HEK293 (cell line): ENCODE measurements around the gene CACNB2.

ENCODE experiments used
- CTCF ChIA-PET: fragments of 350-600 bp; formaldehyde crosslinking; extraction: SDS; loops from one replicate; lab custom pipeline; 2021; ENCODE audit warnings: antibody characterized with exemption; lab: Yijun Ruan, JAX
- POLR2A ChIA-PET: fragments of 300-600 bp; formaldehyde crosslinking; extraction: SDS; loops from one replicate; lab custom pipeline; 2020; ENCODE audit warnings: antibody characterized with exemption, inconsistent platforms; lab: Yijun Ruan, JAX
- H3K27ac ChIP-seq: fragments of 200-500 bp; sonication (Bioruptor generic); 2 replicates; pipeline ENCODE4 v1.5.1; 2014; ENCODE audit warnings: low read depth, low read length, control low read depth, inconsistent platforms; ENCODE audit errors: extremely low read depth
- H3K36me3 ChIP-seq, 2 experiments: fragments of 200-500 bp in 1 of 2; sonication (Bioruptor generic) in 1 of 2; 1 replicate in 1 of 2; 2 replicates in 1 of 2; pipeline ENCODE4 v1.5.1; 2014 to 2017; ENCODE audit warnings: inconsistent platforms in 2 of 2, low read length in 2 of 2; ENCODE audit not compliant: control insufficient read depth in 2 of 2, insufficient read depth in 1 of 2
- H3K4me1 ChIP-seq: fragments of 200-500 bp; sonication (Bioruptor generic); 2 replicates; pipeline ENCODE4 v1.5.1; 2014; ENCODE audit warnings: mild to moderate bottlenecking, low read length, inconsistent platforms; ENCODE audit not compliant: control insufficient read depth, insufficient read depth
- H3K4me3 ChIP-seq: 2 replicates; pipeline ENCODE4 v1.5.1; 2011; ENCODE audit warnings: low read depth, mild to moderate bottlenecking, control low read depth, low read length, moderate library complexity
- H3K9me3 ChIP-seq: fragments of 200-500 bp; sonication (Bioruptor generic); 2 replicates; pipeline ENCODE4 v1.5.1; 2014; ENCODE audit warnings: low read depth, low read length, inconsistent platforms; ENCODE audit not compliant: control insufficient read depth, insufficient read depth
- GLIS1 ChIP-seq: fragments of 450-650 bp; formaldehyde crosslinking; IDR thresholded peaks from 2 replicates; pipeline ENCODE4 v1.5.1; 2016; ENCODE audit warnings: missing biosample characterization, missing genetic modification characterization
- HOXA7 ChIP-seq: sonication (generic); formaldehyde crosslinking; IDR thresholded peaks from 2 replicates; pipeline ENCODE4 v1.8.1; 2022; ENCODE audit warnings: missing genetic modification reagents, borderline replicate concordance
- HOXC10 ChIP-seq: sonication (generic); formaldehyde crosslinking; IDR thresholded peaks from 2 replicates; pipeline ENCODE4 v1.8.1; 2023; ENCODE audit warnings: mild to moderate bottlenecking, missing genetic modification reagents
- SCRT1 ChIP-seq: fragments of 450-650 bp; formaldehyde crosslinking; IDR thresholded peaks from 2 replicates; pipeline ENCODE4 v1.5.1; 2016; ENCODE audit warnings: missing biosample characterization, missing genetic modification characterization, borderline replicate concordance
- ZBTB7A ChIP-seq: fragments of 450-650 bp; formaldehyde crosslinking; IDR thresholded peaks from 2 replicates; pipeline ENCODE4 v1.5.1; 2016; ENCODE audit warnings: low read depth, missing biosample characterization, missing genetic modification characterization
- ZFP69B ChIP-seq: fragments of 450-650 bp; formaldehyde crosslinking; IDR thresholded peaks from 2 replicates; pipeline ENCODE4 v1.5.1; 2016; ENCODE audit warnings: missing biosample characterization, missing genetic modification characterization
- ZNF10 ChIP-seq: fragments of 450-650 bp; formaldehyde crosslinking; IDR thresholded peaks from 2 replicates; pipeline ENCODE4 v1.5.1; 2017; ENCODE audit warnings: missing biosample characterization, missing genetic modification characterization
- ZNF514 ChIP-seq: fragments of 450-650 bp; formaldehyde crosslinking; IDR thresholded peaks from 2 replicates; pipeline ENCODE4 v1.5.1; 2016; ENCODE audit warnings: missing biosample characterization, missing genetic modification characterization
- ZNF530 ChIP-seq: fragments of 450-650 bp; formaldehyde crosslinking; IDR thresholded peaks from 2 replicates; pipeline ENCODE4 v1.5.1; 2016; ENCODE audit warnings: low read depth, missing biosample characterization, missing genetic modification characterization
- ZNF560 ChIP-seq: fragments of 450-650 bp; formaldehyde crosslinking; IDR thresholded peaks from 2 replicates; pipeline ENCODE4 v1.5.1; 2017; ENCODE audit warnings: missing biosample characterization, missing genetic modification characterization, borderline replicate concordance
- ZNF664 ChIP-seq: fragments of 450-650 bp; formaldehyde crosslinking; IDR thresholded peaks from 2 replicates; pipeline ENCODE4 v1.5.1; 2016; ENCODE audit warnings: missing biosample characterization, missing genetic modification characterization
- ZNF701 ChIP-seq: fragments of 450-650 bp; formaldehyde crosslinking; IDR thresholded peaks from 2 replicates; pipeline ENCODE4 v1.5.1; 2016; ENCODE audit warnings: missing biosample characterization, missing genetic modification characterization
- ZNF707 ChIP-seq: fragments of 450-650 bp; formaldehyde crosslinking; IDR thresholded peaks from 2 replicates; pipeline ENCODE4 v1.5.1; 2016; ENCODE audit warnings: missing biosample characterization, missing genetic modification characterization
- ZNF785 ChIP-seq: fragments of 450-650 bp; formaldehyde crosslinking; IDR thresholded peaks from 2 replicates; pipeline ENCODE4 v1.5.1; 2016; ENCODE audit warnings: missing biosample characterization, missing genetic modification characterization
- ZNF791 ChIP-seq: fragments of 450-650 bp; formaldehyde crosslinking; IDR thresholded peaks from 2 replicates; pipeline ENCODE4 v1.5.1; 2016; ENCODE audit warnings: missing biosample characterization, missing genetic modification characterization
- ZNF830 ChIP-seq: fragments of 450-650 bp; IDR thresholded peaks from 2 replicates; pipeline ENCODE4 v1.5.0; 2018; ENCODE audit warnings: missing biosample characterization, missing genetic modification characterization, low read depth, mild to moderate bottlenecking, moderate library complexity
- ZNF843 ChIP-seq: fragments of 450-650 bp; formaldehyde crosslinking; IDR thresholded peaks from 2 replicates; pipeline ENCODE4 v1.5.1; 2016; ENCODE audit warnings: missing biosample characterization, missing genetic modification characterization
- TF ChIP-seq, protein P1 (sequence below): sonication (generic); formaldehyde crosslinking; IDR thresholded peaks from 2 replicates; pipeline ENCODE4 v1.8.1; 2022; ENCODE audit warnings: mild to moderate bottlenecking, moderate library complexity, missing genetic modification reagents
- TF ChIP-seq, protein P2 (sequence below): fragments of 450-650 bp; formaldehyde crosslinking; IDR thresholded peaks from 2 replicates; pipeline ENCODE4 v1.5.1; 2016; ENCODE audit warnings: missing biosample characterization, missing genetic modification characterization
- TF ChIP-seq, protein P3 (sequence below): fragments of 450-650 bp; formaldehyde crosslinking; IDR thresholded peaks from 2 replicates; pipeline ENCODE4 v1.5.1; 2016; ENCODE audit warnings: missing biosample characterization, missing genetic modification characterization, borderline replicate concordance
- TF ChIP-seq, protein P4 (sequence below): fragments of 450-650 bp; formaldehyde crosslinking; IDR thresholded peaks from 2 replicates; pipeline ENCODE4 v1.5.1; 2016; ENCODE audit warnings: missing biosample characterization, missing genetic modification characterization
- TF ChIP-seq, protein P5 (sequence below): fragments of 450-650 bp; formaldehyde crosslinking; IDR thresholded peaks from 2 replicates; pipeline ENCODE4 v1.5.1; 2017; ENCODE audit warnings: missing biosample characterization, missing genetic modification characterization
- TF ChIP-seq, protein P6 (sequence below): IDR thresholded peaks from 2 replicates; pipeline ENCODE4 v1.6.1; 2011; ENCODE audit warnings: mild to moderate bottlenecking, low read depth, low read length, borderline replicate concordance
- TF ChIP-seq, protein P7 (sequence below): fragments of 450-650 bp; formaldehyde crosslinking; IDR thresholded peaks from 2 replicates; pipeline ENCODE4 v1.5.1; 2017; ENCODE audit warnings: missing biosample characterization, missing genetic modification characterization

Gene CACNB2

DNA sequence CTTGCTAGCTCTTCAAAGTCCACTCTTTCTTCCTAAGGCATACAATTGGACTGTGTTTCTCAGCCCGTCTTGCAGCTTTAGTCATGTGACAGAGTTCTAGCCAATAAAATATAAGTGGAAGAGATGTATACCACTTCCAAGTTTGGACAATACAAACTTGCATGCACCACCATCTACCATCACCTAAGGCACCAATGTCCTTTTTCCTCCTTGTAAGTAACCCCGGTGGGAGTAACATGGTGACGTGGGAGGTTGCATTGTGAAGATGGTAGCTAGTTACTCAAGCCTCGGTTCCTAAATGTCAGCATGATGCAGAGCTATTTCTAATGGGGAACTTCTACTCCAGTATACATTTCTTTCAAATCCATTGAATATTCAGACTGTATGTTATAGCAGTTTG is 5.3 kb upstream of the CACNB2 start:
- CTCF ChIA-PET, result no interaction called here
- H3K9me3 ChIP-seq, result no peaks in the 10 kb centered on the region
- POLR2A ChIA-PET, result no interaction called here
- H3K4me1 ChIP-seq, result no peaks in the 10 kb centered on the region
- TF ChIP-seq, protein P1, sequence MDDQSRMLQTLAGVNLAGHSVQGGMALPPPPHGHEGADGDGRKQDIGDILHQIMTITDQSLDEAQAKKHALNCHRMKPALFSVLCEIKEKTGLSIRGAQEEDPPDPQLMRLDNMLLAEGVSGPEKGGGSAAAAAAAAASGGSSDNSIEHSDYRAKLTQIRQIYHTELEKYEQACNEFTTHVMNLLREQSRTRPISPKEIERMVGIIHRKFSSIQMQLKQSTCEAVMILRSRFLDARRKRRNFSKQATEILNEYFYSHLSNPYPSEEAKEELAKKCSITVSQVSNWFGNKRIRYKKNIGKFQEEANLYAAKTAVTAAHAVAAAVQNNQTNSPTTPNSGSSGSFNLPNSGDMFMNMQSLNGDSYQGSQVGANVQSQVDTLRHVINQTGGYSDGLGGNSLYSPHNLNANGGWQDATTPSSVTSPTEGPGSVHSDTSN, result no peak
- TF ChIP-seq ZFP69B (tag by site-specific recombination) (no peak), ZBTB7A (no peak), ZNF830 (tag by site-specific recombination) (no peak), GLIS1 (tag by site-specific recombination) (no peak), HOXC10 (no peak), ZNF701 (tag by site-specific recombination) (no peak), ZNF785 (tag by site-specific recombination) (no peak), ZNF664 (no peak), SCRT1 (tag by site-specific recombination) (no peak), ZNF530 (no peak), ZNF514 (tag by site-specific recombination) (no peak)
- TF ChIP-seq, protein P2, sequence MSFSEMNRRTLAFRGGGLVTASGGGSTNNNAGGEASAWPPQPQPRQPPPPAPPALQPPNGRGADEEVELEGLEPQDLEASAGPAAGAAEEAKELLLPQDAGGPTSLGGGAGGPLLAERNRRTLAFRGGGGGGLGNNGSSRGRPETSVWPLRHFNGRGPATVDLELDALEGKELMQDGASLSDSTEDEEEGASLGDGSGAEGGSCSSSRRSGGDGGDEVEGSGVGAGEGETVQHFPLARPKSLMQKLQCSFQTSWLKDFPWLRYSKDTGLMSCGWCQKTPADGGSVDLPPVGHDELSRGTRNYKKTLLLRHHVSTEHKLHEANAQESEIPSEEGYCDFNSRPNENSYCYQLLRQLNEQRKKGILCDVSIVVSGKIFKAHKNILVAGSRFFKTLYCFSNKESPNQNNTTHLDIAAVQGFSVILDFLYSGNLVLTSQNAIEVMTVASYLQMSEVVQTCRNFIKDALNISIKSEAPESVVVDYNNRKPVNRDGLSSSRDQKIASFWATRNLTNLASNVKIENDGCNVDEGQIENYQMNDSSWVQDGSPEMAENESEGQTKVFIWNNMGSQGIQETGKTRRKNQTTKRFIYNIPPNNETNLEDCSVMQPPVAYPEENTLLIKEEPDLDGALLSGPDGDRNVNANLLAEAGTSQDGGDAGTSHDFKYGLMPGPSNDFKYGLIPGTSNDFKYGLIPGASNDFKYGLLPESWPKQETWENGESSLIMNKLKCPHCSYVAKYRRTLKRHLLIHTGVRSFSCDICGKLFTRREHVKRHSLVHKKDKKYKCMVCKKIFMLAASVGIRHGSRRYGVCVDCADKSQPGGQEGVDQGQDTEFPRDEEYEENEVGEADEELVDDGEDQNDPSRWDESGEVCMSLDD, result no peak
- TF ChIP-seq, protein P3, sequence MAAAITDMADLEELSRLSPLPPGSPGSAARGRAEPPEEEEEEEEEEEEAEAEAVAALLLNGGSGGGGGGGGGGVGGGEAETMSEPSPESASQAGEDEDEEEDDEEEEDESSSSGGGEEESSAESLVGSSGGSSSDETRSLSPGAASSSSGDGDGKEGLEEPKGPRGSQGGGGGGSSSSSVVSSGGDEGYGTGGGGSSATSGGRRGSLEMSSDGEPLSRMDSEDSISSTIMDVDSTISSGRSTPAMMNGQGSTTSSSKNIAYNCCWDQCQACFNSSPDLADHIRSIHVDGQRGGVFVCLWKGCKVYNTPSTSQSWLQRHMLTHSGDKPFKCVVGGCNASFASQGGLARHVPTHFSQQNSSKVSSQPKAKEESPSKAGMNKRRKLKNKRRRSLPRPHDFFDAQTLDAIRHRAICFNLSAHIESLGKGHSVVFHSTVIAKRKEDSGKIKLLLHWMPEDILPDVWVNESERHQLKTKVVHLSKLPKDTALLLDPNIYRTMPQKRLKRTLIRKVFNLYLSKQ (tag by site-specific recombination), result no peak
- no peaks in the 10 kb centered on the region for H3K36me3 ChIP-seq
- H3K27ac ChIP-seq, result no peak overlapping the region
- no peak overlapping the region for H3K4me3 ChIP-seq

DNA sequence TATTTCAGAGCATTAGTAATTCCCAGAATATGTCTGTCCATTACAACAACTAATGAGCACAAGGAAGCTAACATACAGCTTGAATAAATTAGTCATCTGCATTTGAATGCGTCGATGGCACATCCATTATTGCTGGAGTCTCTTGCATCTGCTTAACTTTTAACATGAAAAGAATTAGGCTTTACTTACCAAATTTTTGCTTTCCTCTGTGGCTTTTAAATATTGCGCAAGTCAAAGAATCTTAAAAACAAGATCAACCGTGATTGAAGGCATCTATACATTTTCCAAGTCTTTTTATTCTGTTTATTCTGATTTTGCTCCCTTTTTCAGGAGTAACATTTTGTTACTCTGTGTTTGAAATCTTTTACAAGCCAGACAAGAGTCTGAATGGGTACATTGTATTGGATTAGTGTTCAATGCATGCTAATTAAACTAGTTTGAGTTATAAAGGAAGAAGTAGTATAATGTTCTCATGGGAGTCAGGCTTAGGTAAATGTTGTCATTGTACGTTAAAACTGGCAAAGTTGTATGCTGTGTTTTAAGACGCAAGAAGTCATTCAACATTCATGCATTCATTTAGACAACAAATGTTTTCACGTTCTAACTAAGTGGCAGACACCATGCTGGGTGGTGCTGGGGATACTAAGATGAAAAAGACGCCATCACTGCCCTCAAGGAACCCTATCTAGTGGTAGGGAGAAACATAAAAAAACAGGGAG is 4.0 kb upstream of the CACNB2 start:
- no peak overlapping the region for H3K27ac ChIP-seq
- no peak overlapping the region for H3K4me3 ChIP-seq
- POLR2A ChIA-PET, result no interaction called here
- CTCF ChIA-PET, result no interaction called here
- no peaks in the 10 kb centered on the region for H3K4me1 ChIP-seq
- no peaks in the 10 kb centered on the region for H3K9me3 ChIP-seq
- no peaks in the 10 kb centered on the region for H3K36me3 ChIP-seq
- TF ChIP-seq, protein P4, sequence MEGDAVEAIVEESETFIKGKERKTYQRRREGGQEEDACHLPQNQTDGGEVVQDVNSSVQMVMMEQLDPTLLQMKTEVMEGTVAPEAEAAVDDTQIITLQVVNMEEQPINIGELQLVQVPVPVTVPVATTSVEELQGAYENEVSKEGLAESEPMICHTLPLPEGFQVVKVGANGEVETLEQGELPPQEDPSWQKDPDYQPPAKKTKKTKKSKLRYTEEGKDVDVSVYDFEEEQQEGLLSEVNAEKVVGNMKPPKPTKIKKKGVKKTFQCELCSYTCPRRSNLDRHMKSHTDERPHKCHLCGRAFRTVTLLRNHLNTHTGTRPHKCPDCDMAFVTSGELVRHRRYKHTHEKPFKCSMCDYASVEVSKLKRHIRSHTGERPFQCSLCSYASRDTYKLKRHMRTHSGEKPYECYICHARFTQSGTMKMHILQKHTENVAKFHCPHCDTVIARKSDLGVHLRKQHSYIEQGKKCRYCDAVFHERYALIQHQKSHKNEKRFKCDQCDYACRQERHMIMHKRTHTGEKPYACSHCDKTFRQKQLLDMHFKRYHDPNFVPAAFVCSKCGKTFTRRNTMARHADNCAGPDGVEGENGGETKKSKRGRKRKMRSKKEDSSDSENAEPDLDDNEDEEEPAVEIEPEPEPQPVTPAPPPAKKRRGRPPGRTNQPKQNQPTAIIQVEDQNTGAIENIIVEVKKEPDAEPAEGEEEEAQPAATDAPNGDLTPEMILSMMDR (tag by site-specific recombination), result no peak
- TF ChIP-seq, protein P5, sequence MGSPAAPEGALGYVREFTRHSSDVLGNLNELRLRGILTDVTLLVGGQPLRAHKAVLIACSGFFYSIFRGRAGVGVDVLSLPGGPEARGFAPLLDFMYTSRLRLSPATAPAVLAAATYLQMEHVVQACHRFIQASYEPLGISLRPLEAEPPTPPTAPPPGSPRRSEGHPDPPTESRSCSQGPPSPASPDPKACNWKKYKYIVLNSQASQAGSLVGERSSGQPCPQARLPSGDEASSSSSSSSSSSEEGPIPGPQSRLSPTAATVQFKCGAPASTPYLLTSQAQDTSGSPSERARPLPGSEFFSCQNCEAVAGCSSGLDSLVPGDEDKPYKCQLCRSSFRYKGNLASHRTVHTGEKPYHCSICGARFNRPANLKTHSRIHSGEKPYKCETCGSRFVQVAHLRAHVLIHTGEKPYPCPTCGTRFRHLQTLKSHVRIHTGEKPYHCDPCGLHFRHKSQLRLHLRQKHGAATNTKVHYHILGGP (tag by site-specific recombination), result no peak
- TF ChIP-seq ZNF843 (tag by site-specific recombination) (no peak), ZNF707 (no peak), ZNF10 (tag by site-specific recombination) (no peak), ZNF791 (tag by site-specific recombination) (no peak), HOXA7 (CRISPR knock-in tag) (no peak), ZNF560 (no peak)
- TF ChIP-seq, protein P6, sequence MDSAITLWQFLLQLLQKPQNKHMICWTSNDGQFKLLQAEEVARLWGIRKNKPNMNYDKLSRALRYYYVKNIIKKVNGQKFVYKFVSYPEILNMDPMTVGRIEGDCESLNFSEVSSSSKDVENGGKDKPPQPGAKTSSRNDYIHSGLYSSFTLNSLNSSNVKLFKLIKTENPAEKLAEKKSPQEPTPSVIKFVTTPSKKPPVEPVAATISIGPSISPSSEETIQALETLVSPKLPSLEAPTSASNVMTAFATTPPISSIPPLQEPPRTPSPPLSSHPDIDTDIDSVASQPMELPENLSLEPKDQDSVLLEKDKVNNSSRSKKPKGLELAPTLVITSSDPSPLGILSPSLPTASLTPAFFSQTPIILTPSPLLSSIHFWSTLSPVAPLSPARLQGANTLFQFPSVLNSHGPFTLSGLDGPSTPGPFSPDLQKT, result no peak
- TF ChIP-seq, protein P7, sequence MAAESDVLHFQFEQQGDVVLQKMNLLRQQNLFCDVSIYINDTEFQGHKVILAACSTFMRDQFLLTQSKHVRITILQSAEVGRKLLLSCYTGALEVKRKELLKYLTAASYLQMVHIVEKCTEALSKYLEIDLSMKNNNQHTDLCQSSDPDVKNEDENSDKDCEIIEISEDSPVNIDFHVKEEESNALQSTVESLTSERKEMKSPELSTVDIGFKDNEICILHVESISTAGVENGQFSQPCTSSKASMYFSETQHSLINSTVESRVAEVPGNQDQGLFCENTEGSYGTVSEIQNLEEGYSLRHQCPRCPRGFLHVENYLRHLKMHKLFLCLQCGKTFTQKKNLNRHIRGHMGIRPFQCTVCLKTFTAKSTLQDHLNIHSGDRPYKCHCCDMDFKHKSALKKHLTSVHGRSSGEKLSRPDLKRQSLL (tag by site-specific recombination), result no peak
- TF ChIP-seq, protein P1, result no peak
